HG02970 (cell line): ENCODE results near the gene SORCS1.

Experiments
- ATAC-seq: cut with Tn5 transposase; IDR thresholded peaks from one replicate; pipeline ENCODE4 v1.9.1; 2021; ENCODE audit warnings: mild to moderate bottlenecking, moderate library complexity, moderate number of reproducible peaks; ENCODE audit not compliant: unreplicated experiment, low FRiP score

SORCS1 gene

GRCh38 chr10:106771154-106771553, 393.4 kb downstream of the SORCS1 start:
- ATAC-seq = no peak

- no peak for ATAC-seq
Observed at GRCh38 chr10:106768204-106768603, 396.3 kb downstream of the SORCS1 start.

GRCh38 chr10:106765928-106766327, 398.6 kb downstream of the SORCS1 start:
- ATAC-seq = no peak

DNA sequence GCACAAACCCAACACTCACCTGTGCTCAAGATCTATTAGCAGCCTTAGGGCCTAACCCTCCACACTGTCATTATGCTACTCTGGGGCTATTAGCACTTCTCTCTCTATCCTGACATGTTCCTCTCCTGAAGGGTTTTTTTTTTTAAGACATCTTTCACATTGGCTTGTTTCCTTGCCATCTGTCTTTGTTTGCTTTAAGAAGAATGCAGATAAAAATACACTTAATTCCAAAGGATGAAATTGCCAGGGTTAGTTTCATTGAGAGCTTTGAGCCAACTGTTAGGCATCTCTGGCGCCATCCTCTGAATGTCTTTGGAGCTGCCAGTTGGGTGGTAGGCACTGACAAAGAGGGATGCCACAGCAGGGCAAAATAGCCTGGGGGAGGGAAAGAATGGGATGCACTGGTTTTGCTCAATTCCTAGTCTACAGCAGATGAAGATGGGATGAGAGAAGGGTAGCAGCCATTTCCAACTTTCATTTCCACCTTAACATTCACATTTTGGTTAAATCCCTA, 399.2 kb downstream of the SORCS1 start:
- no peak for ATAC-seq

DNA sequence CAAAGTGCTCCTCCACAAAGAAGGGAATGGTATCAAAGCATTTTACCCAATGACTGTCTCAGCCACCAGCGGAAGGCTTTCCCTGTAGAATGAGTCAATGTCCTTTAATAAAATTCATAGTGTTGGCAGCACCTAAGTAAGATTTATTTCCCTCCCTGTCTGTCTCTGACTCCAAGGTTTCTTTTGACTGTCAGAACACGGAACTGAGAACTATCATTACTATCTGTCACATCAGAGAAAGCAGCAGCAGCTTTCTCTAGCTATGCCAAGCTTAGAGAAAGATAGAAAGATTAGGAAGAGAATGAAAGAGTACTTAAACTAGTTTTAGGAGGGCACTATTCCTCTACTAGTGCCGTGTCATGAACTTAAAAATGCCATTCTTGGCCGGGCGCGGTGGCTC, 400.1 kb downstream of the SORCS1 start:
- no peak for ATAC-seq

DNA sequence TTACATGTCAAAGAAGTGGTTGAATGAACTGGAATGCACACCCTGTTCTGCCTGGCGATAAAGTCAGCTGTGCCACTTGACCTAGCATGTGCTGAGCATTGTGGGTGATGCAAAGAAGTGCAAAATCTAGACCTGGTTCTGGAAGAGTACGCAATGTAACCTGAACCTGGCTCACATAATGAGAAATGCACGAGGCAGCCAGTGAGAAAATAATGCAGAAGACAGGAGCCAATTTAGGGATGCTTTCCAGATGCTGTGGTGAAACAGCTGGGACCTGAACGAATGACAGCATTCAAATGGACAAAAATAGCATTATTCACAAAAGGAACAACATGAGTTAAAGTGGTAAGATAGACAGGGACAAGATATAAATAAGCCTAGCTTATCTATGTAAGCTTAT, 402.6 kb downstream of the SORCS1 start:
- ATAC-seq = no peak

DNA sequence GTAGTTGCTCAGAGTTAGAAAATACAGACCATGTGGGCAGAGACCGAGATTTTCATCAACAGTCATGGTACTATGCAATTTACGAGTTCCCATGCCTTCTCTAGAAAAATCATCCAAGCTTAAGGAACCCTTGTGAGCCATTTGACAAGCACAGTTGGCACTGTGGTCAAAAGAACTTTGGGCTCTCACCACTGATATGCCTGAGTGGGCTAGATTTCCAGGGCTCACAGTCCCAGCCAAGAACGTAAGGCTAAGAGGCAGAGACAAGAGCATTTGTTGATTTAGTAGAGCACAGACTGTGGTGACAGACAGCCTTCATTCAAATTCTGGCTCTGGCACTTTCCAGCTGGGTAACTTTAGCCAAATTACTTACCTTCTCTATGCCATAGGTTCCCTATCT, 407.0 kb downstream of the SORCS1 start:
- no peak for ATAC-seq

- no peak for ATAC-seq
Observed at GRCh38 chr10:106751091-106751490, 413.4 kb downstream of the SORCS1 start.

- no peak for ATAC-seq
Observed at GRCh38 chr10:106746868-106747267, 417.6 kb downstream of the SORCS1 start.

GRCh38 chr10:106741006-106741530, 423.4 kb downstream of the SORCS1 start:
- no peak for ATAC-seq

GRCh38 chr10:106740071-106740470, 424.4 kb downstream of the SORCS1 start:
- no peak for ATAC-seq

- ATAC-seq = no peak
Observed at GRCh38 chr10:106734220-106734619, 430.3 kb downstream of the SORCS1 start.

DNA sequence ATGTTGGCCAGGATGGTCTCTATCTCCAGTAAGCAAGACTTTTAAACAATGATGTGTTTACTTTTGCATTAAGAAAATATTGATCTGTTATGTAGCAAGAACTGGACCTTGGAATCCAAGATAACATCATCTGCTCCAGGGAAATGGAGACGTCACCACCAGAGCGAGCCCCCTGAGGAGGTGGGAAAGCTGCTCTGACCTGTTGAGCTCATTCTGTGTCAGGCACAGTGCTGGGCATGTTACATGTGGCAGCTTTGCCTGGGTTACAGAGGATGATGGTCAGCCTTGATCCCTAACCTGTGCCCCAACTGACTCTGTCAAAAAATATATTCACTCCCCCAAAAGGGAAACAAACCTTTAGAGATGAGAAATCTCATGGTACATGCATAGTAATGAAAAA, 436.3 kb downstream of the SORCS1 start:
- no peak for ATAC-seq

DNA sequence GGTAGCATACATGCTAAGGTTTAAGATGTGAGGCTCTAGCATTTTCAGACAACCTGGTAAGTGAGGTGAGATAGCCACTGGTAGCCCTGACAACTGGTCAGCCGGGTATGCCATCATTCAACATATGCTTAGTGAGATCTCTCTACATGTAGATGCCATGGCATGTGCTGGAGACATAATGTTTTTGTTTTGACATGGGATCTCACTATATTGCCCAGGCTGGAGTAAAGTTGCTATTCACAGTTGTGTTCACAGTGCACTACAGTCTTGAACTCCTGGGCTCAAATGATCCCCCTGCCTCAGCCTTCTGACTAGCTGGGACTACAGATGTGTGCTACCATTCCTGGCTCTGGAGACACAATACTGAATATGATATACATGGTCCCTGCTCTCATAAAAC, 437.3 kb downstream of the SORCS1 start:
- ATAC-seq = no peak

DNA sequence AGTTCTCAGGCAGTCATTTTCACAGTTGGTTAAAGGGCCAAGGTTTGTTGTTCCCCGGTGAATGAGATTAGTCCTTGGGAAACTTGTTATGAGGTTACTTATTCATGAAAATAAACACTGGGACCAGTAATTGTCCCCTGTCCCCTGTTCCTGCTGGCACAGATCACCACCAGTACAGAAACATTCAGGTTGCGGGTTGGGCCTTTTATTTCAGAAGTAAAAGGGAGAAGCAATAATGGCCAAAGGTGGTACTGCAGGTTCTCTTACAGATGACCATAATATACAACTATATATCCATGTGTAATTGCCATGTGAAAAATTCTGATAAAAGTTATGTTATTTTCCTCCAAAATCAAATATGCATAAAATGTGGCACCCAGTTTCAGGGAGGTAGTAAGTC, 442.0 kb downstream of the SORCS1 start:
- ATAC-seq = no peak

GRCh38 chr10:106720683-106721082, 443.8 kb downstream of the SORCS1 start:
- ATAC-seq = no peak

DNA sequence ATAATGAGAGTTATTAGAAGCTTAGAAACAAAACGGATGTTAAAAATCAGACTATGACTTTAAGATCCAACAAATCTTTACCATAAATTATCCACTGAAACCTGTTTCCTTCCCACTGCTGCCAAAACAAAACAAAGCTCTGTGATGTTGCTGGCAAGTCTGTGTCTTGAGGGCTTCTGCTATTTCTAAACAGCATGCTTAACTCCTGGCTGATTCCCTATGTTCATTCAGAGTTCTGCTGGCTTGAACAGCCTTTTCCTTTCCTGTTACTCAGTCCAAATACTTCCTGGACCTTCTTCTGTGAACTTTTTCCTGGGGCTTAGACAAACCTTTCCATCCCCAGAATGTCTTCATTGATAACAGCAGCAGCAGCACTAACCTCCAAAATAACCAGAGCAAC, 448.1 kb downstream of the SORCS1 start:
- no peak for ATAC-seq

DNA sequence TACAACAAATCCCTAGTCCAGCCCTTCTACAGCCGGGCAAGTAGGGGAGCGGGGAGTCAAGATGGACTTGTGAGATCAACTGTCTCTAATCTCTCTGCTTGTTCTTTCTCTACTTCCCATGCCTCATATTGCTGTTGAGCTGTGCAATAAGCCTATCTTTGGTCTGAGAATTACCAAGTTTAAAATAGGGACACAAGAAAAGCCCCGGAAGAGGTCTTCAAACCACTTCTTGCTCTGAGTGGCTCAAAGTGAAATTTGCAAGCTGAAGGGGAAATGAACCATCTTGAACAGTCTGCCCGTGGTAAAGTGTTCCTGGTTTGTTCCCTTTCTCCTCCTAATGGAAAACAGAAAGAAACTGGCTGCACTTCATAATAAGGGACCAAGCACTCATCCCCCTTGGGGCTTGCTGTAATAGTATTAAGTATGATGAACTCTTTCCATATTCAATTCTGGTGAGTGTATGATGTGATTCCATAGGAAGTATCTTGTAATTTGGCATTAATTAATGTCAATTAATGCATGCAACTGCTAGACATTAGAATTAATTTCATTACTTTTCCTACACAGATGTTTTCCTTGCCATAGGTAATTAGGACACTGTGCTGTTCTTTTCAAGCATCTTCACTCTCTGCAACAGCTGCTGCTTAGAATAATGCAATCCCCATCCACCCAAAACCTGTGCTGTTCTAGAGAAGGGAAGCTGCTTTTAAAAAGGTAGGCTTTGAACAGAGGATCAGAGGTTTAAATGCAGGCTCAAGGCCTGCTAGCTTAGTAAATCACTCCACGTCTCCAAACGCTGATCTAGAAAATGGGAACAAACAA, 449.6 kb downstream of the SORCS1 start:
- ATAC-seq = no peak

DNA sequence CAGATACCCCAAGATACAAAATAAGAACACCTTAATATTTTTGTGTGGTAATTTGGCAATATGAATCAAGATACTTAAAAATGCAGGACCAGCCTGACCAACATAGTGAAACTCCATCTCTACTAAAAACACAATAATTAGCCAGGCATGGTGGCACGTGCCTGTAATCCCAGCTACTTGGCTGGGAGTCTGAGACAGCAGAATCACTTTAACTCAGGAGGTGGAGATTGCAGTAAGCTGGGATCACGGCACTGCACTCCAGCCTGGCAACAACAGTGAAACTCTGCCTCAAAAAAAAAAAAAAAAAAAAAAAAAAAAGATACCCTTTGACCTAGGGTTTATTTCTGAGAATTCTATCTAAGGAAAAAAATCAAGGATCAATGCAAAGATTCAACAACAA, 450.7 kb downstream of the SORCS1 start:
- no peak for ATAC-seq

DNA sequence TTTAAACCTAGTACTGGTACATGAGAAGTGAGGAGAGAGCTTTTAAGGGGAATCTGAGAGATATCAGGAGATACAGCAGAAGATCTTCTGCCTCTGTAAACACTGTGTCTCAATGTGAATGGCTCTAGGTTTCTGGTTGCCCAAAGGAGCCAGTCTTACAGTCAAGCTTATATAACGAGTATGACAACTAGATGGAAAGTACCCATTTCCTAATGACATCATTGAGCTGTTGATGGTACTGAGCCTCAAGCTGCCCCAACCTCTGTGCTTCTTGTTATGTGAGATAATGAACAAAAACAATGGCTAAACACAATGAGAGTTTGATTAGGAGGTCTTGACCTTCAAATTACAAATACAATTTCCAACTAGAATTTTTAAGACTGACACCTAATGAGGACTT, 451.5 kb downstream of the SORCS1 start:
- ATAC-seq = no peak

GRCh38 chr10:106711313-106711906, 453.1 kb downstream of the SORCS1 start:
- ATAC-seq = peak; percentile 74

- ATAC-seq = no peak
Observed at GRCh38 chr10:106708506-106708905, 456.0 kb downstream of the SORCS1 start.
